IPS-NIHi7 (cell line): Measurements from ENCODE around the gene PPP1R12A.

Source experiments
- DNase-seq: peaks from one replicate; pipeline ENCODE4 v3.0.0; 2012; ENCODE audit warnings: mixed read lengths; ENCODE audit errors: extremely low spot score

The PPP1R12A gene

DNA sequence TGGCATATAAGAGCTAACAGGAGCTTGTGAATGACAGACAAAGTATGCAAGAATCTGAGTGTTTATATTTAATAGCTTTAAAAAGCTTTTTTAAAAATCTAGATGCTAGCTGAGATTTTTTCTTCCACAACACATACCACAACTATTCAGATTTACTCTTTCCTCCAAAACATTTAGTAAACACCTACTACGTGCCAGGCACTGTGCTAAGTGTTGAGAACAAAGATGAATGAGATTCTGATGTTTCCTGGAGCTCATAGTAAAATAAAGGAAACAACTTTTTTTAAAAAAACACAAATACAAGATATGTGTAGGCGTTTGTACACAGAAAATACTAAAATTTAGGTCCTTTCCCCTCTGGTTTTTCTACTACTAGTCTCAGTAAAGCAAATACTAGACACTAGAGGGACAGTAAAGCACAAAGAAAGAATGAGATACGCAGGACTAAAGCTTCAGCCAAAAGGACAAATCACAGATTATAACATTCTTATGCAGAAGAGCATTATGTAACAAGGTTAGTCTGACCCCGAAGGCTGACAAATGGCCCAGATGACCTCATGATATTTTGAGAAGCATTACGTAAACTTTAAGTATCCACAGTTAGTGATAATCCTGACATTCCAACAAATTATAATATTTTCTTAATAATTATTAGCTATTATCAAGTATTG is 165.6 kb downstream of the PPP1R12A start:
- no peak for DNase-seq

DNA sequence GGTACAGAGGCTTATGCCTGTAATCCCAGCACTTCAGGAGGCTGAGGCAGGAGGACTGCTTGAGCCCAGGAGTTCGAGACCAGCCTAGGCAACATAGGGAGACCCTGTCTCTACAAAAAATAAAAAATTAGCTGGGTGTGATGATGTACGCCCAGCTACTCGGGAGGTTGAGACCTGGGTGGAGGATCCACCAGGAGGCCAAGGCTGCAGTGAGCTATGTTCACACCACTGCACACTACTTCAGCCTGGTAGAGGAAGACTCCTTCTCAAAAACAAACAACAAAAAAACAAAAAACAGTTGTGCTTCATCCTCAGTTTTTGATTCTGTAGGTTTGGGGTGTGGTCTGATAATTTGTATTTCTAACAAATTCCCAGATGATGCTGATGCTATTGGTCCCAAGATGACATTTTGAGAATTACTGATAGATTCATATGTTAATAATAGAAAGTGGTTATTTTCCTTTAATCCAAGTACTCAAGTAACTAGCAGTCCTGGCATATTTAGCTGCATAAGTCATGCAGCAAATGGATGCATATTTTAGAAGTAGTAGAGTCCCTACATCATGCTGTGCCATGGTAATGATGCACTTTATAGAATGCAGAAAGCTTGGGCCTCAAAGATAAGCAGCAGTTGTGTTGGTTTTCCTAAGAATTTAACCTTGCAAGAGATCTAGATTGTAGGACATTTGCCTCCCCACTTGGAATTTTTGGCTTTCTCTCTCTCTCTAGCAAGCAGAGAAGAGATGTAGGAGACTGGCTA is 168.0 kb downstream of the PPP1R12A start:
- DNase-seq: no peak

GRCh38 chr12:79765157-79765556 is 169.7 kb downstream of the PPP1R12A start:
- no peak for DNase-seq

GRCh38 chr12:79764641-79765040 is 170.3 kb downstream of the PPP1R12A start:
- DNase-seq: no peak

GRCh38 chr12:79763766-79764452 is 171.0 kb downstream of the PPP1R12A start:
- no peak for DNase-seq

DNA sequence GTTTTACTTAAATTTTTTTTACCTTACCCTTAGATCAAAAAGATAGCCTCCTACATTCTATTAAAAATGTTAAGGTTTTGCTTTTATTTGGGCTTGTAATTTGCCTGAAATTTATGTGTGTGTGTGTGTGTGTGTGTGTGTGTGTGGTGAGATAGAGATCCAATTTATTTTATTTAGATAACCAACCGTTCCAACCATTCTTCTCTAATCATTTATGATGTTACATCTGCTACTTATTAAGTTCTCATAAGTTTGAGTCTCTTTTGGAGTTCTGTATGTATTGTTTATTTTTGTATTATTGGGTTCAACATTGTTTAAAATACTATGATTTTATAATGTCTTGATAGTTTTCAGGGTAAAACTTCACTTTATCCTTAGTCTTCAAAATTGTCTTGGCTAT is 173.6 kb downstream of the PPP1R12A start:
- DNase-seq: no peak

DNA sequence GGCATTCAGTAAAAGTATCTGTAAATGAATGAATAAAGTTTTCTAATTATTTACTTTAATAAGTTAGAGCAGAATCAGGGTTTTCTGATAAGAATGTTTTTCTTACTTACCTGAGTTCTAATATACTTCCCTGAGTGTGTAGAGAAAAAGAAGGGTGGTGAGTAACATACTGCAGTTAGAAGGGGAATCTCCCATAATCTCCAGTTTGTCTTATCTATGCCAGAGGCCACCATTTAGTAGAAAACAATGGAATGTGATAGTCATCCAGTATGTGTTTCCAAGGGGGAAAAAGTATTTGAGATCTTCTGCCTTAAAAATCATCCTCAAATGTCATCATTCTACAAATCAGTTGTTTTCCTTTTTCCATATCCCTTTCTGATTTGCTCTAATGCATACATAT is 187.6 kb downstream of the PPP1R12A start:
- DNase-seq: no peak

GRCh38 chr12:79737875-79738718 is 196.8 kb downstream of the PPP1R12A start:
- DNase-seq: peak; percentile 58

- no peak for DNase-seq
Observed at GRCh38 chr12:79732638-79733037, 202.3 kb downstream of the PPP1R12A start.

DNA sequence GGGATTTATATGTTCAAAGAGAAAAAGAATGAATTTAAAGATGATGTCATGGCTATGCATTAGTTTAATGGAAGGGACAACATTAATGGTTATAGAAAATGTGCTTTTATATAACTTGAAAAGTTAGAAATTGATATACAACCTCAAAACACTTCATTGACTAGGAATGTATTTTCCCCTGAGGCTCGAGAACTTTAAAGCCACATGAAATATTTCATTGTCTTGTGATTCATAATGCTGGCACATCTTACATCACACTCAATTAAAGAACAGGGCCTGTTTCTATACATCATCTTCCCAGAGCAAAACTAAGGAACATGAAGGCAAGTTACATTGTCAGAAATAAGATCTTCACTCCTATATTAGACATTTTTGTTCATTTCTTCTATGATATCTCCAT is 208.9 kb downstream of the PPP1R12A start:
- DNase-seq: no peak
